Peyer's patch (tissue), 4 donors: Measurements from ENCODE around the gene SORCS1. TPM values are rescaled to one million over a fixed set of nuclear protein-coding genes. Genes with fewer than 3 reads are reported as not detected.

Experiments used
- DNase-seq, 3 donors: peaks; one replicate each; pipeline ENCODE4 v3.0.0-alpha.2; 2017 to 2019
- H3K27ac ChIP-seq, 4 donors: fragments of 200-600 bp; sonication (generic); one replicate each; pipeline ENCODE4 v1.5.1; 2016 to 2019
- H3K27me3 ChIP-seq, 2 donors: fragments of 200-600 bp; sonication (generic); one replicate each; pipeline ENCODE4 v1.5.1; 2019
- H3K36me3 ChIP-seq, 3 donors: fragments of 200-600 bp; sonication (generic); one replicate each; pipeline ENCODE4 v1.5.1; 2016 to 2019
- H3K4me1 ChIP-seq, 4 donors: fragments of 200-600 bp; sonication (generic); one replicate each; pipeline ENCODE4 v1.5.1; 2016 to 2019
- H3K4me3 ChIP-seq, 4 donors: fragments of 200-600 bp; sonication (generic); 1 replicate in 3 of 4; 2 replicates in 1 of 4; pipeline ENCODE4 v1.5.1; 2016 to 2019; ENCODE audit warnings: mild to moderate bottlenecking in 1 of 4
- H3K9me3 ChIP-seq, 4 donors: fragments of 200-600 bp; sonication (generic); one replicate each; pipeline ENCODE4 v1.5.1; 2016 to 2019; ENCODE audit warnings: mild to moderate bottlenecking in 1 of 4
- POLR2A ChIP-seq, 2 donors: fragments of 450-650 bp; IDR thresholded peaks; one replicate each; pipeline ENCODE4 v1.5.1; 2017; ENCODE audit warnings: antibody characterized with exemption in 2 of 2, mild to moderate bottlenecking in 2 of 2, moderate library complexity in 2 of 2
- total RNA-seq, 4 donors: library from RNA; depleted of rRNA; stranded (reverse); fragments of >200 nt; gene quantifications; one replicate each; pipeline ENCODE4 v1.1.0, GENCODE V29; 2016
- TF ChIP-seq, protein P1 (sequence below), 6 experiments: fragments of 450-650 bp in 4 of 6; fragments of 200-600 bp in 2 of 6; sonication (generic) in 1 of 6; IDR thresholded peaks; one replicate each; pipeline ENCODE4 v1.5.1; 2017 to 2019; ENCODE audit warnings: antibody characterized with exemption in 6 of 6, mild to moderate bottlenecking in 3 of 6, moderate library complexity in 1 of 6

The SORCS1 gene
- total RNA-seq, 4 donors from 2014 or later, result 0.53 to 5.9 (median 2.4) TPM

DNA sequence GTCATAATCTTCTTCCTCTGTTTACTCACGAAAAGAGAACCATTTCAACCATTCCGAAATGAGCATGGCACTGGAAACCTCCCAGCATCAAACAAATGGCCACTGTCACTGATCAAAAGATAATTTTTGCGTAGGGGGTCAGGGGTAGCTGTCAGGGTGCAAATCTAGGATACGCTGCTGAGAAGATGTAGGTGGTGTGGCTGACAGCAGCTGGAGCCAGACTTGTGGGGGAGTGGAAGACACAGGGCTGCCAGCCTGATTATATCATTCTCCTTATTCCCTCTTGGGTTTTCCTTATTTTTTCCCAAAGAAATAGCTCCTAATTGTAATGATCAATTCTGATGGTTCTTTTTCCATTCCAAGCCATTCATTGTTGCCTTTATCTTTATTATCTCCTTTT, 266.1 kb downstream of the SORCS1 start:
- TF ChIP-seq, protein P1, sequence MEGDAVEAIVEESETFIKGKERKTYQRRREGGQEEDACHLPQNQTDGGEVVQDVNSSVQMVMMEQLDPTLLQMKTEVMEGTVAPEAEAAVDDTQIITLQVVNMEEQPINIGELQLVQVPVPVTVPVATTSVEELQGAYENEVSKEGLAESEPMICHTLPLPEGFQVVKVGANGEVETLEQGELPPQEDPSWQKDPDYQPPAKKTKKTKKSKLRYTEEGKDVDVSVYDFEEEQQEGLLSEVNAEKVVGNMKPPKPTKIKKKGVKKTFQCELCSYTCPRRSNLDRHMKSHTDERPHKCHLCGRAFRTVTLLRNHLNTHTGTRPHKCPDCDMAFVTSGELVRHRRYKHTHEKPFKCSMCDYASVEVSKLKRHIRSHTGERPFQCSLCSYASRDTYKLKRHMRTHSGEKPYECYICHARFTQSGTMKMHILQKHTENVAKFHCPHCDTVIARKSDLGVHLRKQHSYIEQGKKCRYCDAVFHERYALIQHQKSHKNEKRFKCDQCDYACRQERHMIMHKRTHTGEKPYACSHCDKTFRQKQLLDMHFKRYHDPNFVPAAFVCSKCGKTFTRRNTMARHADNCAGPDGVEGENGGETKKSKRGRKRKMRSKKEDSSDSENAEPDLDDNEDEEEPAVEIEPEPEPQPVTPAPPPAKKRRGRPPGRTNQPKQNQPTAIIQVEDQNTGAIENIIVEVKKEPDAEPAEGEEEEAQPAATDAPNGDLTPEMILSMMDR (IDR thresholded peaks at IDR 0.05), result no peak
- no peak for TF ChIP-seq POLR2A (IDR thresholded peaks at IDR 0.05)
- peak overlapping the region in 2 of 4 donors; percentile 25 to 52 for H3K27ac ChIP-seq
- no peaks in the 10 kb centered on the region for H3K27me3 ChIP-seq
- H3K9me3 ChIP-seq, result no peaks in the 10 kb centered on the region
- DNase-seq, result no peak
- H3K4me1 ChIP-seq, result peaks cover 0 to 5% (median 0%) of the 10 kb centered on the region in 4 donors
- H3K36me3 ChIP-seq, result no peaks in the 10 kb centered on the region
- no peak overlapping the region for H3K4me3 ChIP-seq

DNA sequence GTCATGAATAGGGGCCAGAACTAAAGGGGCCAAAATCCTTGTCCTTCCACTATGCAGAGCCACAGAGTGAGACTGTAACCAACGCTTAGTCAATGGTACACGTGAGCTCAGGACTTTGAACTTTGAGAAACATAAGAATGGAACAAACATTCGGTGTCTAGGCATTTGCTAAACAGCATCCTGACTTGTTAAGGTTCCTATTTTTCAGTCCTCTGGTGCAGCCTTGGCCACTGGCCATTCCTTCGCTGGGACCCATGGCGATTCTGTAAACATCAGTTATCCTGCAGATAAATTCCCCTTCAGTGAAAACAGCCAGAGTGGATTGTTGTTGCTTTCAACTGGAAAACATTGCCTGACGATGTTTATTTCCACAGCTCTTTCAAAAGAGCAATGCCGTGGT, 266.8 kb downstream of the SORCS1 start:
- Histone ChIP-seq H3K9me3 (no peaks in the 10 kb centered on the region), H3K27me3 (no peaks in the 10 kb centered on the region), H3K27ac (peak overlapping the region in 1 of 4 donors; percentile 52), H3K36me3 (no peaks in the 10 kb centered on the region), H3K4me1 (peaks cover 0 to 5% (median 0%) of the 10 kb centered on the region in 4 donors), H3K4me3 (no peak overlapping the region)
- peak in 1 of 3 donors; percentile 72 for DNase-seq
- TF ChIP-seq POLR2A (IDR thresholded peaks at IDR 0.05), result no peak
- TF ChIP-seq, protein P1 (IDR thresholded peaks at IDR 0.05), result no peak

DNA sequence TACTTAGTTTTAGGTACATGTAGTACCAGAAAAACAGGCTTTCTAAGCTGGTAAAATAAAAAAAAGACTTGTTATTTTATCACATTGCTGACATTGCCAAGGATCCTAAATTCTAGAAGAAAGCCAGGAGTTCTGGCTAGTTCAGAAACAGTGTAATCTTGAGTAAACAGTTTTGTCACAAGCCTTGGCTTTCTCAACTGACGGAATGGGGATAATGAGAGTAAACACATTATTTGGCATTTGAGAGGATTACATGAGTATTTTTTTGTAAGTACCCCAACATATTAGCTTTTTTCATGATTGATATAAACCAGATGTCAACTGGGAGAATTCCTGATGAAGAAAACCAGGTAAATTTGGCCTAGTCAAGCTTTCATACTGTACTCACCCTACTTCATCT, 269.8 kb downstream of the SORCS1 start:
- Histone ChIP-seq H3K4me1 (peaks cover 0 to 5% (median 0%) of the 10 kb centered on the region in 4 donors), H3K36me3 (no peaks in the 10 kb centered on the region), H3K27me3 (no peaks in the 10 kb centered on the region), H3K27ac (peak overlapping the region in 1 of 4 donors; percentile 20), H3K4me3 (no peak overlapping the region), H3K9me3 (no peaks in the 10 kb centered on the region)
- TF ChIP-seq, protein P1 (IDR thresholded peaks at IDR 0.05), result no peak
- no peak for TF ChIP-seq POLR2A (IDR thresholded peaks at IDR 0.05)
- no peak for DNase-seq

DNA sequence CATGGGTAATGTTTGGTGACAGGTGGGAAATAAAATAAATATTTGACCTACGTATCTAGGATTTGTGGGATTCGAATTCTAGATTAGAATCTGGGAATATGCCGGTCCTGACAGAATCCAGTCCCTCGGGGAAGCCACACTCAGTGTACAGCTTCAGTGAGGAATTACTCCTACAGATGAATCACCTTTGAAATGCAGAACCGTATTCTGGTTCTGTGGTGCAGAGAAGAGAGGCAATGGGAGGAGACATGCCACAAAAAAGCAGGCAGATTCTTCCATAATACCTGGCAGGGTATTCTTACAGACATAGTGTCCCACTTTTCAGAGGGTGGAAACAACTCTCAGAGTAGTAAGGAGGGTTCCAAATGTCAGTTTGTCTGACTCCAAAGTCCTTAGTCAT, 286.9 kb downstream of the SORCS1 start:
- no peak for TF ChIP-seq POLR2A (IDR thresholded peaks at IDR 0.05)
- TF ChIP-seq, protein P1 (IDR thresholded peaks at IDR 0.05), result no peak
- no peak for DNase-seq
- no peaks in the 10 kb centered on the region for H3K36me3 ChIP-seq
- H3K9me3 ChIP-seq, result no peaks in the 10 kb centered on the region
- no peaks in the 10 kb centered on the region for H3K4me1 ChIP-seq
- no peak overlapping the region for H3K27ac ChIP-seq
- H3K27me3 ChIP-seq, result no peaks in the 10 kb centered on the region
- H3K4me3 ChIP-seq, result no peak overlapping the region

DNA sequence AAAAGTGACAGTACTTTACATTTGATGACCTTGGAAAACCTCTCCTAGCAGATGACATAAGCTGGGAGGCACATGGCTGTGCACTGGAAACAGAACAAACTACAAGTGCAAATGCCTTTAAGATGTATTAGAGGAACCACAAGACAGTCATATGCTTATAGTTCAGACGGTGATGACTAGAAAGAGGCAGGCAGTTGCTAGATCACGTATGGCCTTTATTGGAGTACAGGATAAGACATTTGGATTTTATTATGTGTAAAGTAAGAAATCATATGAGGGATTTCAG, 290.0 kb downstream of the SORCS1 start:
- Histone ChIP-seq H3K4me1 (no peaks in the 10 kb centered on the region), H3K36me3 (no peaks in the 10 kb centered on the region), H3K27me3 (no peaks in the 10 kb centered on the region), H3K4me3 (no peak overlapping the region), H3K9me3 (no peaks in the 10 kb centered on the region), H3K27ac (no peak overlapping the region)
- TF ChIP-seq, protein P1 (IDR thresholded peaks at IDR 0.05), result no peak
- TF ChIP-seq POLR2A (IDR thresholded peaks at IDR 0.05), result no peak
- no peak for DNase-seq
